HUDEP-2 (cell line): ENCODE measurements around the gene RAB40B.
A peak's percentile ranks its signal among the peaks of the same experiment; 100 is the strongest.
"Not testable (repeated sequence)": the region's sequence is repeated elsewhere in the genome, so short reads cannot be mapped to it uniquely, and the experiment has no call there.

ENCODE experiments used
- DNase-seq, 76 experiments: peaks; one replicate each; lab custom pipeline; 2025; ENCODE audit not compliant: unreplicated experiment in 76 of 76; lab: John Stamatoyannopoulos, UW

RAB40B gene

GRCh38 chr17:82655523-82655922 is 43.0 kb downstream of the RAB40B start:
- DNase-seq, result no peak

- no peak for DNase-seq
Measured at GRCh38 chr17:82655038-82655479, 43.4 kb downstream of the RAB40B start.

GRCh38 chr17:82654611-82655010 is 43.9 kb downstream of the RAB40B start:
- not testable (repeated sequence) for DNase-seq

- no peak for DNase-seq
Measured at GRCh38 chr17:82653651-82654528, 44.6 kb downstream of the RAB40B start.

- DNase-seq, result no peak
Measured at GRCh38 chr17:82650723-82651122, 47.8 kb downstream of the RAB40B start.

- no peak for DNase-seq
Measured at GRCh38 chr17:82649501-82650261, 48.8 kb downstream of the RAB40B start.

- peak in 7 of 76 experiments; percentile 27 to 52 (median 33) for DNase-seq
Measured at GRCh38 chr17:82648742-82649331, 49.7 kb downstream of the RAB40B start.

GRCh38 chr17:82648165-82648668 is 50.3 kb downstream of the RAB40B start, which contains the start of gene WDR45B:
Gene WDR45B (minus strand): TSS chr17:82648444. CDS start chr17:82648340, 104 bp downstream.
- peak in 74 of 76 experiments; percentile 15 to 96 (median 87) for DNase-seq

GRCh38 chr17:82647593-82648164 is 50.8 kb downstream of the RAB40B start:
- DNase-seq, result peak in 5 of 76 experiments; percentile 7 to 42 (median 27)

GRCh38 chr17:82645516-82645915 is 53.0 kb downstream of the RAB40B start:
- no peak for DNase-seq

GRCh38 chr17:82644148-82644547 is 54.4 kb downstream of the RAB40B start:
- no peak for DNase-seq

GRCh38 chr17:82642022-82642421 is 56.5 kb downstream of the RAB40B start:
- no peak for DNase-seq

GRCh38 chr17:82640036-82640435 is 58.5 kb downstream of the RAB40B start:
- no peak for DNase-seq

- DNase-seq, result no peak
Measured at GRCh38 chr17:82639628-82640027, 58.9 kb downstream of the RAB40B start.

- no peak for DNase-seq
Measured at GRCh38 chr17:82638183-82638773, 60.2 kb downstream of the RAB40B start.

- no peak for DNase-seq
Measured at GRCh38 chr17:82636626-82637598, 61.6 kb downstream of the RAB40B start.

- DNase-seq, result no peak
Measured at GRCh38 chr17:82633343-82633742, 65.2 kb downstream of the RAB40B start.

GRCh38 chr17:82632451-82632850 is 66.0 kb downstream of the RAB40B start:
- DNase-seq, result peak in 5 of 76 experiments; percentile 2 to 31 (median 14)

- DNase-seq, result no peak
Measured at GRCh38 chr17:82631544-82631943, 67.0 kb downstream of the RAB40B start.
